ENCODE measurements around the gene CDSN.

GRCh38 chr6:31161216-31162126 is 41.2 kb upstream of the CDSN start:
- TF ChIP-seq CTCF (IDR thresholded peaks at IDR 0.05; ENCODE audit: poor library complexity) (no peak), EZH2 (IDR thresholded peaks at IDR 0.05; ENCODE audit: borderline replicate concordance) (no peak)
